K562 (cell line): ENCODE measurements around the gene PHKG1. TPM values are rescaled to one million over a fixed set of nuclear protein-coding genes. Genes with fewer than 3 reads are reported as not detected.
A peak's percentile ranks its signal among the peaks of the same experiment; 100 is the strongest.

Source experiments
- CBFB ChIP-seq: sonication (generic); formaldehyde crosslinking; IDR thresholded peaks from 2 replicates; pipeline ENCODE4 v1.4.0; 2020; ENCODE audit warnings: mild to moderate bottlenecking, missing genetic modification reagents
- CBX3 ChIP-seq, 2 experiments: IDR thresholded peaks; 1 replicate in 1 of 2; 2 replicates in 1 of 2; pipeline ENCODE4 v1.6.1; 2012; ENCODE audit warnings: inconsistent platforms in 2 of 2, low read length in 2 of 2, borderline replicate concordance in 1 of 2, control low read depth in 1 of 2
- CREBBP ChIP-seq: IDR thresholded peaks from one replicate; pipeline ENCODE4 v1.6.1; 2012; ENCODE audit warnings: low read depth, mild to moderate bottlenecking, control low read depth, inconsistent platforms, low read length
- E4F1 ChIP-seq: fragments of 250-450 bp; sonication (Bioruptor Pico); IDR thresholded peaks from 2 replicates; pipeline ENCODE4 v1.5.0; 2021; ENCODE audit warnings: mild to moderate bottlenecking, borderline replicate concordance
- HBP1 ChIP-seq: fragments of 450-650 bp; formaldehyde crosslinking; IDR thresholded peaks from 2 replicates; pipeline ENCODE4 v1.4.0; 2022; ENCODE audit warnings: missing genetic modification characterization
- JUN ChIP-seq, 2 experiments: sonication (generic) in 1 of 2; formaldehyde crosslinking in 1 of 2; IDR thresholded peaks; 2 replicates each; pipeline versions ENCODE4 v1.6.1 to v1.8.0; 2012 to 2022; ENCODE audit warnings: borderline replicate concordance in 2 of 2, mild to moderate bottlenecking in 2 of 2, improper control_type of control experiment in 1 of 2, low read depth in 1 of 2, low read length in 1 of 2, missing genetic modification reagents in 1 of 2
- NR3C1 ChIP-seq: sonication (generic); formaldehyde crosslinking; IDR thresholded peaks from 2 replicates; pipeline ENCODE4 v1.8.1; 2022; ENCODE audit warnings: missing genetic modification reagents
- THAP12 ChIP-seq: fragments of 250-450 bp; sonication (Bioruptor Pico); IDR thresholded peaks from 2 replicates; pipeline ENCODE4 v1.9.0; 2021; ENCODE audit warnings: mild to moderate bottlenecking, inconsistent platforms
- ZC3H4 ChIP-seq: sonication (generic); formaldehyde crosslinking; IDR thresholded peaks from 2 replicates; pipeline ENCODE4 v1.9.0; 2021; ENCODE audit warnings: missing genetic modification reagents, borderline replicate concordance
- ZFX ChIP-seq: sonication (generic); formaldehyde crosslinking; IDR thresholded peaks from 2 replicates; pipeline ENCODE4 v1.8.0; 2022; ENCODE audit warnings: mild to moderate bottlenecking, missing genetic modification reagents, moderate library complexity
- ZNF140 ChIP-seq: fragments of 250-450 bp; sonication (Bioruptor Pico); IDR thresholded peaks from 2 replicates; pipeline ENCODE4 v1.8.0; 2021; ENCODE audit warnings: moderate library complexity, mild to moderate bottlenecking, inconsistent platforms
- ZNF23 ChIP-seq: fragments of 250-450 bp; sonication (Bioruptor Pico); IDR thresholded peaks from 2 replicates; pipeline ENCODE4 v1.4.0; 2020; ENCODE audit warnings: mild to moderate bottlenecking
- polyA plus RNA-seq, 8 experiments: library from polyadenylated mRNA; depleted of rRNA in 4 of 8; stranded (reverse) in 5 of 8; unstranded in 3 of 8; fragments of >200 nt; fragmentation: Nextera tagmentation in 2 of 8; fragmentation: Illumina TruSeq in 1 of 8; extraction: Ambion mirVana in 2 of 8; extraction: Trizol in 1 of 8; gene quantifications; 2 replicates each; pipeline versions ENCODE4 v1.2.1 to v1.2.3, GENCODE V29; 2011 to 2014; ENCODE audit warnings: inconsistent platforms in 1 of 8, missing spikeins in 1 of 8
- total RNA-seq, 7 experiments: library from RNA; depleted of rRNA in 6 of 7; stranded (reverse); fragments of >200 nt in 6 of 7; fragmentation: Illumina TruSeq in 2 of 7; extraction: Trizol in 2 of 7; gene quantifications; 2 replicates each; pipeline versions ENCODE4 v1.2.1 to v1.2.3, GENCODE V29; 2011 to 2021; ENCODE audit warnings: low replicate concordance in 1 of 7
- TF ChIP-seq, protein P1 (sequence below): fragments of 450-650 bp; IDR thresholded peaks from 2 replicates; pipeline ENCODE4 v1.6.1; 2018; ENCODE audit not compliant: partially characterized antibody

PHKG1 gene
- total and polyA plus RNA-seq, 9 of the 15 experiments (the other 6 are each of a cell fraction or from before 2014, with no cell fraction given) = 0.10 to 0.83 (median 0.46) TPM

DNA sequence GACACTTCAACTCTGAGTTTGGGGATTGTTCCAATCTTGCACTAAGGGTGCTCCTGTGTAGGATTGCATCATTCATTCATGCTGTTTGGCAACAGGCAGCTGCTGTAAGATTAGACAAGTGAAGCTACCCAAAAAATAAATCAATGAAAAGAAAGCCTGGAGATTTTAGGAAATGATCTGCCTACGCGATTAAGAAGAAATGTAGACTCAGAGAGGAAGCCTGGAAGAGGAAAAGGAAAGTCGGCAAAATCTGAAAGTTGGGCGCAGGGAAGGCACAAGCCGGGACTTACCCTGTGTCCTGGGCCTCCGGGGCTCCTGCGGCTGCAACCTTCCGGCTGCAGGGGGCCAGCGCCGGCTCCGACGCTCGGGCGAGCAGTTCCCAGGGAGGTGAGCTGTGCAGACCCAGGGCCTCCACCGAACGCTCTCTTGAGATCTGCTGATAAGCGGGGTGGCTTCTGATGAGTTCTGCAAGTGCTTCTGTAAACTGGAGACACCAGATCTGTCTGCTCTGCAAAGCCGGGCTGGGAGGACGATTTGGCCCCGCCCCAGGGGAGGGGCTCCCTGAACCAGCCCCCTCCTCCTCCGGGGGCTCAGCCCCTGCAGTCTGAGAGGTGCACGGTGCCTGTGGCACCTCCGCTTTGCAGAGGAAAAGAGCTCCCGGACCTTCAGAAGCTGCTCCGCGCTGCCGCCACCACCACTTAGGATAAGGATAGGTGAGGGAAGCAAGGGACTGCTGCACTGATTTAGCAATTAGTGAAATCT is 58.9 kb downstream of the PHKG1 start (continued):
- TF ChIP-seq, protein P1, sequence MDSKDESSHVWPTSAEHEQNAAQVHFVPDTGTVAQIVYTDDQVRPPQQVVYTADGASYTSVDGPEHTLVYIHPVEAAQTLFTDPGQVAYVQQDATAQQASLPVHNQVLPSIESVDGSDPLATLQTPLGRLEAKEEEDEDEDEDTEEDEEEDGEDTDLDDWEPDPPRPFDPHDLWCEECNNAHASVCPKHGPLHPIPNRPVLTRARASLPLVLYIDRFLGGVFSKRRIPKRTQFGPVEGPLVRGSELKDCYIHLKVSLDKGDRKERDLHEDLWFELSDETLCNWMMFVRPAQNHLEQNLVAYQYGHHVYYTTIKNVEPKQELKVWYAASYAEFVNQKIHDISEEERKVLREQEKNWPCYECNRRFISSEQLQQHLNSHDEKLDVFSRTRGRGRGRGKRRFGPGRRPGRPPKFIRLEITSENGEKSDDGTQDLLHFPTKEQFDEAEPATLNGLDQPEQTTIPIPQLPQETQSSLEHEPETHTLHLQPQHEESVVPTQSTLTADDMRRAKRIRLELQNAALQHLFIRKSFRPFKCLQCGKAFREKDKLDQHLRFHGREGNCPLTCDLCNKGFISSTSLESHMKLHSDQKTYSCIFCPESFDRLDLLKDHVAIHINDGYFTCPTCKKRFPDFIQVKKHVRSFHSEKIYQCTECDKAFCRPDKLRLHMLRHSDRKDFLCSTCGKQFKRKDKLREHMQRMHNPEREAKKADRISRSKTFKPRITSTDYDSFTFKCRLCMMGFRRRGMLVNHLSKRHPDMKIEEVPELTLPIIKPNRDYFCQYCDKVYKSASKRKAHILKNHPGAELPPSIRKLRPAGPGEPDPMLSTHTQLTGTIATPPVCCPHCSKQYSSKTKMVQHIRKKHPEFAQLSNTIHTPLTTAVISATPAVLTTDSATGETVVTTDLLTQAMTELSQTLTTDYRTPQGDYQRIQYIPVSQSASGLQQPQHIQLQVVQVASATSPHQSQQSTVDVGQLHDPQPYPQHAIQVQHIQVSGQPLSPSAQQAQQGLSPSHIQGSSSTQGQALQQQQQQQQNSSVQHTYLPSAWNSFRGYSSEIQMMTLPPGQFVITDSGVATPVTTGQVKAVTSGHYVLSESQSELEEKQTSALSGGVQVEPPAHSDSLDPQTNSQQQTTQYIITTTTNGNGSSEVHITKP = peak; percentile 70
- TF ChIP-seq E4F1 (CRISPR knock-in tag) (no peak), THAP12 (CRISPR knock-in tag) (no peak), ZNF23 (no peak), ZFX (peak; percentile 47; the same call in 1 of the 2 replicates), ZNF140 (CRISPR knock-in tag) (no peak), JUN (IDR thresholded peaks at IDR 0.05; ENCODE audit: borderline replicate concordance, low read depth, low read length) (peak; percentile 6; the same call in 1 of the 2 replicates), JUN (CRISPR knock-in tag; IDR thresholded peaks at IDR 0.05; ENCODE audit: borderline replicate concordance) (no peak), CBX3 (IDR thresholded peaks at IDR 0.05; ENCODE audit: borderline replicate concordance in 1 of 2, low read length in 2 of 2) (no peak), CREBBP (no peak), ZC3H4 (CRISPR knock-in tag) (no peak), NR3C1 (no peak), CBFB (no peak), HBP1 (CRISPR knock-in tag) (no peak)
